Psoas muscle (tissue), 8 donors: ENCODE results near the gene CERKL. TPM values are rescaled to one million over a fixed set of nuclear protein-coding genes. Genes with fewer than 3 reads are reported as not detected.

Experiments used
- ATAC-seq, 4 donors: fragments of 200-7000 bp; cut with Tn5 transposase; one replicate each; pipeline ENCODE4 v1.9.1; 2020; ENCODE audit warnings: moderate library complexity in 3 of 4, mild to moderate bottlenecking in 2 of 4
- DNase-seq, 2 donors: peaks; one replicate each; pipeline ENCODE4 v3.0.0-alpha.2; 2020
- H3K27ac ChIP-seq: fragments of 200-600 bp; one replicate; pipeline ENCODE4 v1.8.0; 2022
- H3K27me3 ChIP-seq, 3 donors: fragments of 200-600 bp in 1 of 3; one replicate each; pipeline versions ENCODE4 v1.6.1 to v1.8.0; 2013 to 2022; ENCODE audit warnings: low read length in 2 of 3, mild to moderate bottlenecking in 2 of 3, moderate library complexity in 1 of 3; ENCODE audit not compliant: insufficient read depth in 3 of 3
- H3K36me3 ChIP-seq, 2 donors: fragments of 200-600 bp in 1 of 2; one replicate each; pipeline versions ENCODE4 v1.6.1 to v1.8.0; 2013 to 2022; ENCODE audit warnings: low read depth in 1 of 2, mild to moderate bottlenecking in 1 of 2, moderate library complexity in 1 of 2; ENCODE audit not compliant: insufficient read depth in 1 of 2
- H3K4me1 ChIP-seq: fragments of 200-600 bp; one replicate; pipeline ENCODE4 v1.8.0; 2022
- H3K4me3 ChIP-seq: fragments of 200-600 bp; one replicate; pipeline ENCODE4 v1.8.0; 2022; ENCODE audit warnings: mild to moderate bottlenecking
- H3K9me3 ChIP-seq: fragments of 200-600 bp; one replicate; pipeline ENCODE4 v1.8.0; 2022
- WGBS, 3 donors: extraction: QIAGEN DNeasy Blood & Tissue Kit; methylation state at CpG; one replicate each; pipeline versions ENCODE4 v1.1.6 to v1.1.7; 2013; 5-methylcytosine and 5-hydroxymethylcytosine counted together
- intact Hi-C, 2 donors: fragments of 100-400 bp; cut with DNase I; formaldehyde crosslinking; loops; one replicate each; pipeline versions ENCODE4 v1.11.0 to v1.14.2; 2022
- polyA plus RNA-seq, 3 donors: library from polyadenylated mRNA; stranded (reverse); fragments of 200-250 nt; gene quantifications; one replicate each; pipeline ENCODE4 v1.2.3, GENCODE V29; 2013
- total RNA-seq, 4 donors: library from RNA; stranded (reverse); fragmentation: NEBNext Ultra II Directional in 2 of 4; extraction: Animal tissue kit (Norgen Biotek cat#: 25700) in 2 of 4; gene quantifications; one replicate each; pipeline versions ENCODE4 v1.2.1 to v1.2.4, GENCODE V29; 2021 to 2023
- TF ChIP-seq, protein P1 (sequence below): fragments of 200-600 bp; IDR thresholded peaks from one replicate; pipeline ENCODE4 v1.8.0; 2022; ENCODE audit warnings: antibody characterized with exemption
- donor health status: healthy with polysubstance abuse.
- donor health status: DM: no; HTN: no; CAD: no; lungs with moderate emphysema.
- donor health status: Bipolar disorder and iron deficiency.
- donor health status: healthy.
- donor health status: DM: yes; HTN: yes; CAD: no.
- donor health status: DM: no; HTN: no; CAD: no.
- donor health status: DM: no; HTN: no; CAD: no.
- donor health status: DM: yes; HTN: yes; CAD: no.

Gene CERKL
- total and polyA plus RNA-seq, 7 donors = not detected

DNA sequence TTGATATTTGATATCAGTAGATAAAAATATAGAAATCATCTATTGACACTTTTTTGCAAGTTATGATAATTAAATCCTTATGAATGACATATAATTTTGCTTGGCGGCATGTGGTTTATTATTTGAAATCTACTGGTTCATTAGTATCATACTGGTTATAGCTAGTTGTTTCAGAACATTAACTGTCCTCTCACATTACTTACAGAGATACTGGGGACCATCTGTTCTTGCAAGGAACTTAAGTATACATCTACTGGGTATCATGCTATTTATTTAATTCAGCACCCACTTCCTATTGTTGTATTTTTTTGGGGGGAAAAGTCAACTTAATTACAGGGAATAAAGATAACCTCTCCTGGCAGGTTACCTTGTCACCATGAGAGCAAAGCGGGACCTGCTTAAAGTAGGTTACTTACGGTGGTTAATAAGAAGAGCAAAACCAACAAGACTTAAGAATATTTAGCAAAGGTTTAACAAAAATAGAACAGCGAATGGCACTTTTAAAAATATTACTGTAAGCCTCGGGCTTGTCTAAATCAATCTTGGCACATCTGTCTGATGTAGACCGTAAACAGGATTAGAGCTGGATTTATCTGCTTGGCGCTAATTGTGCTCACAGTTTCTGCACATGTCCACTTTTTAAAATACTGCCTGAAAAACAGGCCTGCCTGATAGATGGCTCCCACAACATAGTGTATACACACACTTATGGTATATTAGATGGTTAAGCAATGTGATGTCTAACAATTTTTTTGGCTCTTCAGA, 41.8 kb downstream of the CERKL start:
- no peaks in the 10 kb centered on the region for H3K27me3 ChIP-seq
- WGBS, 3 donors = 46 to 52% (median 48%) methylated on average over 7 of the region's 7 CpGs
- no peak overlapping the region for H3K4me3 ChIP-seq
- intact Hi-C loops = no loop called here
- no peaks in the 10 kb centered on the region for H3K4me1 ChIP-seq
- H3K9me3 ChIP-seq = no peaks in the 10 kb centered on the region
- DNase-seq (no peak), ATAC-seq (no peak)
- TF ChIP-seq, protein P1, sequence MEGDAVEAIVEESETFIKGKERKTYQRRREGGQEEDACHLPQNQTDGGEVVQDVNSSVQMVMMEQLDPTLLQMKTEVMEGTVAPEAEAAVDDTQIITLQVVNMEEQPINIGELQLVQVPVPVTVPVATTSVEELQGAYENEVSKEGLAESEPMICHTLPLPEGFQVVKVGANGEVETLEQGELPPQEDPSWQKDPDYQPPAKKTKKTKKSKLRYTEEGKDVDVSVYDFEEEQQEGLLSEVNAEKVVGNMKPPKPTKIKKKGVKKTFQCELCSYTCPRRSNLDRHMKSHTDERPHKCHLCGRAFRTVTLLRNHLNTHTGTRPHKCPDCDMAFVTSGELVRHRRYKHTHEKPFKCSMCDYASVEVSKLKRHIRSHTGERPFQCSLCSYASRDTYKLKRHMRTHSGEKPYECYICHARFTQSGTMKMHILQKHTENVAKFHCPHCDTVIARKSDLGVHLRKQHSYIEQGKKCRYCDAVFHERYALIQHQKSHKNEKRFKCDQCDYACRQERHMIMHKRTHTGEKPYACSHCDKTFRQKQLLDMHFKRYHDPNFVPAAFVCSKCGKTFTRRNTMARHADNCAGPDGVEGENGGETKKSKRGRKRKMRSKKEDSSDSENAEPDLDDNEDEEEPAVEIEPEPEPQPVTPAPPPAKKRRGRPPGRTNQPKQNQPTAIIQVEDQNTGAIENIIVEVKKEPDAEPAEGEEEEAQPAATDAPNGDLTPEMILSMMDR = no peak
- no peak overlapping the region for H3K27ac ChIP-seq
- no peaks in the 10 kb centered on the region for H3K36me3 ChIP-seq

GRCh38 chr2:181613241-181613640, 43.7 kb downstream of the CERKL start:
- intact Hi-C loops = no loop called here
- DNase-seq (no peak), ATAC-seq (no peak)
- TF ChIP-seq, protein P1 = no peak
- H3K4me3 ChIP-seq = no peak overlapping the region
- H3K36me3 ChIP-seq = no peaks in the 10 kb centered on the region
- 57 to 65% (median 58%) methylated on average over 2 of the region's 2 CpGs for WGBS, 3 donors
- no peak overlapping the region for H3K27ac ChIP-seq
- H3K9me3 ChIP-seq = no peaks in the 10 kb centered on the region
- no peaks in the 10 kb centered on the region for H3K4me1 ChIP-seq
- H3K27me3 ChIP-seq = no peaks in the 10 kb centered on the region

GRCh38 chr2:181607629-181608590, 49.0 kb downstream of the CERKL start:
- no peak overlapping the region for H3K27ac ChIP-seq

DNA sequence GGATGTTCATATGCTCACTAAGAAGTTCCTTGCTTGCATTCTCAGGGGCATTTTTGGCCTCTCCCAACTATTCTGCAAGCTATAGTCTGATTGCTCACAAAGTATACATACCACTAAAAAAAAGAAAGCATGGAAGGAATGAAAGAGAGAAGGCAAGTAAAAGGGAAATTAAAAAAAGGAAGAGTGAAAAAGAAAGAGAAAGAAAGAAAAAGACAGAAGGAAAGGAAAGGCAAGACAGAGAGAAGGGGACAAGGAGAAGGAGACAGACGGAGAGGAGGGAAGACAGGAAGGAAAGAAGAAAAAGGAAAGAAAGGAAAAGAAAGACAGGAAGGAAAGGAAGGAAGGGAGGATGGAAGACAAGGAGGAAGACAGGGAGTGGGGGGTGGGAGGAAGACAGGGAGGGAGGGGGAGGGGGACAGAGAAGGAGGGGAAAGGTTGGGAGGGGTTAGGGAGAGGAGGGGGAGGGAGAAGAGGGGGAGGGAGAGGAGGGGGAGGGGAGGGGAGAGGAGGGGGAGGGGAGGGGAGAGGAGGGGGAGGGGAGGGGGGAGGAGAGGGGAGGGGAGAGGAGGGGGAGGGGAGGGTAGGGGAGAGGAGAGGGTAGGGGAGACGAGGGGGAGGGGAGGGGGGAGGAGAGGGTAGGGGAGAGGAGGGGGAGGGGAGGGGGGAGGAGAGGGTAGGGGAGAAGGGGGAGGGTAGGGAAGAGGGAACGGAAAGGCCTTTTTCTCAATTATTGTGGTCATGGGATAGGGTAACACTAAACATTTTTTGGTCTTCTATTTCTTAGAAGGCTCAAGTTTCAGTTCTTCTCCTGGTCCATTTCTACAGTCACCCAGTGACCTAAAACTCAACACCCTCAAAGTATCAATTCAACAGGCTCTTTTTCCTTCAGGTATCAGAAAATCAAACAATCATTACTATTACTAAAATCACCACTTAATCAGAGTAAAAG, 50.7 kb downstream of the CERKL start:
- Histone ChIP-seq H3K27ac (no peak overlapping the region), H3K4me3 (no peak overlapping the region), H3K27me3 (no peaks in the 10 kb centered on the region), H3K36me3 (no peaks in the 10 kb centered on the region), H3K9me3 (no peaks in the 10 kb centered on the region), H3K4me1 (no peaks in the 10 kb centered on the region)
- no peak for ATAC-seq
- intact Hi-C loops = no loop called here
- no peak for DNase-seq
- WGBS, 3 donors = 34 to 60% (median 53%) methylated on average over 2 to 3 of the region's 3 CpGs
- TF ChIP-seq, protein P1 = no peak

More at GRCh38 chr2:181607629-181608590, 49.0 kb downstream of the CERKL start:
- Histone ChIP-seq H3K27me3 (no peaks in the 10 kb centered on the region), H3K4me3 (no peak overlapping the region), H3K36me3 (no peaks in the 10 kb centered on the region), H3K9me3 (no peaks in the 10 kb centered on the region), H3K4me1 (no peaks in the 10 kb centered on the region)
- DNase-seq = no peak
- 79 to 81% (median 80%) methylated on average over 4 of the region's 4 CpGs for WGBS, 3 donors
- no peak for ATAC-seq
- TF ChIP-seq, protein P1 = no peak
- intact Hi-C loops = no loop called here
